ENCODE data around the gene MFSD11.
A peak's percentile ranks its signal among the peaks of the same experiment; 100 is the strongest.
"Not testable (repeated sequence)": the region's sequence is repeated elsewhere in the genome, so short reads cannot be mapped to it uniquely, and the experiment has no call there.

The MFSD11 gene

DNA sequence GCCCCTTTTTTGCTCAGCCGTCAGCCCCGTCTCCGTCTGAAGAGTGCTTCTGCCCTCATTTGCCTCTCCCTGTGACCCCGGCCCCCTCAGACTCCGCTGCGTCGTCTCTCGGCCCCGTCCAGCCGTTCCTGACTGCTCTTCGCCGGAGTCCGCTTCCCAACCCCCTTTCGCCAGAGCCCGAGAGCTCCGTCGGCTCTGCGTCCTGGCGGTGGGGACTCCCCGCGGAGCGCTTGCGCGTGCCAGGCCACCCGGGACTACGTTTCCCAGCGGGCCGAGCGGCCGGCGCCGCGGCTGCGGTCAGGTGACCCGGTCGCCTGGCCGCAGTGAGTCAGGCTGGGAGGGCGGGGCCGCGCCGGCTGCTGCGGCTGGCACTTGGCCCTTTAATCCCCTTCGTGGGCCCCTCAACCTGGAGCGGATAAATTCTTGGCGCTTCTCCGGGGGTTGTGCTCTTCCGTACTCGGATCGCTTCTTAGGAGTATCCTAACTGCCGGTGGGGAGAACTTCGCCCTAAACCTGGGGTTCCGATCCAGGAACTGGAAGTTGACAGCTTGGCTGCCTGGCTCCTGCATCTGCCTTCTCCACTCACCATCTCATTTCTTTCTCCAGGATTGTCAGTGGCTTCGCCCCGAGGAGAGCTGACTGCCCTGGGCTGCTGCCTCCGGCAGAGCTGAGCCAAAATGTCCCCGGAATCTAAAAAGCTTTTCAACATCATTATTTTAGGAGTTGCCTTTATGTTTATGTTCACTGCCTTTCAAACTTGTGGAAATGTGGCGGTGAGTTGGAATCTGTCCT, at the start of gene MFSD11:
TSS of gene MFSD11 (plus strand) at position 444 of the 792 bp plus-strand sequence. CDS start at position 678, 234 bp downstream.
- peak; percentile 98 for DNase-seq

GRCh38 chr17:76688165-76688622, 49.7 kb upstream of the MFSD11 start:
- DNase-seq = no peak

- no peak for DNase-seq
Observed at GRCh38 chr17:76689859-76690258, 48.1 kb upstream of the MFSD11 start.

DNA sequence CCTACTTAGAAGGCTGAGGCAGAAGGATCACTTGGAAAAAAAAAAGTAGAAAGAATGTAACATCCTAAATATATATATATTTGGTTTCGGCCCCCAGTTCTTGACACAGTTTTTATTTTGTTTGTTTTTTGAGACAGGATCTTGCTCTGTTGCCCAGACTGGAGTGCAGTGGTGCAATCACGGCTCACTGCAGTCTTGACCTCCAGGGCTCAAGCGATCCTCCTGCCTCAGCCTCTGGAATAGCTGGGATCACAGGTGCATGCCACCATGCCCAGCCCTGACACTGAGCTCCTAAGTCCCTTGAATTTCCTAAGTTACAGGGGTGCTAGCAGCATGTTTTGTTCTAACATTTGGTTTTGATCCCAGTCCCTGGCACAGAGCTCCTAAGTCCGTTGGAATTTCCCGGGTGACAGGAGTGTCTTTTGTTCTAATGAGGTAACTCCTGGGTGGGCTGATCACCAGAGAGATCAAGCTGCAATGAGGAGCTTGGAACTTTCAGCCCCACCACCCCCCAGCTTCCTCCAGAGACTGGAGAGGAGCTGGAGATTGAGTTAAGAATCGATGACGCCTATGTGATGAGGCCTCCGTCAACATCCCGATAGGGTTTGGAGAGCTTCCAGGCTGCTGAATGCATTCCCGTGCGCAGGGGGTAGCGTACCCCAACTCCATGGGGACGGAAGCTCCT, 47.2 kb upstream of the MFSD11 start:
- no peak for DNase-seq

- peak; percentile 55 for DNase-seq
Observed at GRCh38 chr17:76691379-76692191, 46.3 kb upstream of the MFSD11 start.

DNA sequence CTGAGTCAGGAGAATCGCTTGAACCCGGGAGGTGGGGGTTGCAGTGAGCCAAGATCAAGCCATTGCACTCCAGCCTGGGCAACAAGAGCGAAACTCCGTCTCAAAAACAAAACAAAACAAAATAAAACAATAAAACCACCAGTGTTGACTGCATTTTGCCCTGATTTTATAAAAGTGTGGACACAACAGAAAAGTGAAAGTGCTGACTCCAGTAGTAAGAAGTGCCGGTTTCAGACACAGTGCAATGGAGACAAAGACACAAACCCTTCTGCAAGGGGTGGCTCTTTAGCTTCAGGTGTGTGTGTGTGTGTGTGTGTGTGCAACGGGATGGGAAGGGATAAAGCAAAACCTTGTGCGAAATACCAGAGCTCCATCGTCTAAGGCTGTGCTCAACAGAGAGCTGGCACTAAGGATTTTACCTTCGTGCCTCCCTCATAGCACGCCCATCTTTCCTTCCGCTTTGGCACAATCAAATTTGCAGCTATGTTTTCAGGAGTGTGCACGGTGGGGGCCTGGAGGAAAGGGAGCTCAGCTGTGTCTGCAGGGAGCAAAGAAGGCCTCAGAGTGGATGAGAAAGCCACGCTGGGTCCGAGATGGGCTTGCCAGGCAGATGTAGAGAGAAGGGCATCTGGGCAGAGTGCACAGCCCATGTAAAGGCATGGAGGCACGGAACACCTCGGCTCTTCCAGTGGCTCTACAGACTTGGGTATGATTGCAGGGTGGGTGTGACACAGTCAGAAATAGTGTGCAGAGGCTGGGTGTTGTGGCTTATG, 42.7 kb upstream of the MFSD11 start:
- DNase-seq = no peak

- peak; percentile 36 for DNase-seq
Observed at GRCh38 chr17:76696763-76697701, 40.9 kb upstream of the MFSD11 start.

DNA sequence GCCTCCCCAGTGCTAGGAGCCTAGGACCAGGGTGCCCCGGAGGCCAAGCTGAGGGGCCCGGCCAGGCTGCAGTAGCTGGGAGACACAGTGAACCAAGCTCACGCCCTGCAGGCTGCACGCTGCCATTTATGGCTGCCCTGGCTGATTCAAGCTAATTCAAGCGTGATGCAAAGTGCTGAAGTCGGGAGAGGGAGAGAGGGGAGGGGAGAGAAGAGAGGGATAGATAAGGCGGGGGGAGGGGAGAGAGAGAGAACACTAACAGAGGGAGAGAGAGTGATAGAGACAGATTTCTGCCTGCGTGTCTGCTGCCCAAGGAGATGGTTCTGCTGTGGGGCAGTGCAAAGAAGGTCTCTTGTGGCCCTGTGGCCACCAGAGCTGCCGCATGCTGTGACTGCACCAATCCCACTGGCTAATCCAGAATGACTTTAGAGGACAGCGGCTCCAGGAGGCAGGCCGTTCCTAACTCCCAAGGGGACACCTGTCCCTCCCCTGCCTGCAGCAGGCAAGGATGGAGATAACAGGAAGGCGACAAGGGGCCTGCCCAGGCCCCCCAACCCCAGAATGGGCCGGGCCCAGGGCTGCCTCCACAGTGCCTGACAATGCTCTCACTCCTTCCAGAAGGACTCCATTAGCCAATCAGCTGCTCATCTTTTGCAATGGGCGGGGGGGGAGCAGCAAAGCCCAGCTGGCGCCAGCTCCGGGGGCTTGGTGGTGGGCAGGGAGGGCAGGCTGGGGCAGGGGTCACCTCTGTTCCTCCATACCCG, 40.0 kb upstream of the MFSD11 start:
- peak; percentile 90 for DNase-seq

DNA sequence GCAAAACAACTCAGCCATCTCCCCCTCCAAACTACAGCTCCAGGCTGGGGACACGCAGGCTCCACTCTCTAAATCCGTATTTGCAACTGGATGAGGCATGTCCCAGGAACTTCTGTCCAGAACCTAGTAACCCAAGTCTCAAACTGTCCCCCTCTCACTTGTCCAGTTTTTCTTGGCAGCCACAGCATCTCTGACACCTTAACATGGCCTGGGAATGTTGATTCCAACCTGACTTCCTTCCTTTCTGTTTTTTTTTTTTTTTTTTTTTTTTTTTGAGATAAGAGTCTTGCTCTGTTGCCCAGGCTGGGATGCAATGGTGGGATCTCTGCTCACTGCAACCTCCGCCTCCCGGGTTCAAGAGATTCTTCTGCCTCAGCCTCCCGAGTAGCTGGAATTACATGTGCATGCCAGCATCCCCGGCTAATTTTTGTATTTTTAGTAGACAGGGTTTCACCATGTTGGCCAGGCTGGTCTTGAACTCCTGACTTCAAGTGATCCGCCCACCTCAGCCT, 39.4 kb upstream of the MFSD11 start:
- not testable (repeated sequence) for DNase-seq

DNA sequence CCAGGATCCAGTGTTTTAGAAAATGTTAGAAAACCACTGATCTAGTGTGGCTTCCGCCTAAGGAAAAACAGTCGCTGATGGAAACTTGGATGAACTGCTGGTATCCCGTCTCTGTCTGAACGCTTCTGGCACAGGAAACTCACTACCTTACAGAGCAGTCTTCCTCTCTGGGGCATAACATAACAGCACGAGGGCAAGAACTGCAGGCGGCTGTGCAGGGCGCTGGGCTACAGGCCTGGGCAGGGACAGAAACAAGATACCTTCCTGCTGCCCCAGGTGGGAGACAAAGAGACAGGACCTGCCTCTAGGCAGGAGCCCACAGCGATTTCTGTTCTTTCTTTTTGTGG, 37.7 kb upstream of the MFSD11 start:
- peak; percentile 41 for DNase-seq

GRCh38 chr17:76700617-76701470, 37.1 kb upstream of the MFSD11 start:
- no peak for DNase-seq

DNA sequence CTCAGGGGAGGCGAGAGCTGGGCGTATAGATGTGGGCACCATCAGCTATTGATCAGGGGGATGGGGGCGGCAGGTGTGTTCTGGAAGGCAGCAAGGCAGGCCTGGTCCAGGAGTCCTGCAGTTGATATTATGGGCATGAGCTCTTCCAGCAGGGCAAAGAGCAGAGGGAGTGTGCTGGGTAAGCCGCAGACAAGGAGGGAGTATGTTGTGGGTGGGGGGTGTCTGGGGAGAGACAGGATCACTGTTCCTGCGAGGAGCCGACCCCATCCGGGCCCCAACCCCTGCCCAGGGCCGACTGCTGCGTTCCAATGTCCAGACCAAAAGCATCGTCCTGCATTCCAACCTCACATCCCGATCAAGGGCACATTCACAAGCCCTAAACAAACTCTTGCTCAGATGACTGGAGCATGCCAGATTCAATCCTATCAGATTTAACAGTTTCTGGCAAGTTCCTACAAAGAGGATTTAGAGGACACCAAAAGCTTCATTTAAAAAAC, 36.4 kb upstream of the MFSD11 start:
- no peak for DNase-seq

GRCh38 chr17:76702076-76702475, 35.8 kb upstream of the MFSD11 start:
- no peak for DNase-seq

DNA sequence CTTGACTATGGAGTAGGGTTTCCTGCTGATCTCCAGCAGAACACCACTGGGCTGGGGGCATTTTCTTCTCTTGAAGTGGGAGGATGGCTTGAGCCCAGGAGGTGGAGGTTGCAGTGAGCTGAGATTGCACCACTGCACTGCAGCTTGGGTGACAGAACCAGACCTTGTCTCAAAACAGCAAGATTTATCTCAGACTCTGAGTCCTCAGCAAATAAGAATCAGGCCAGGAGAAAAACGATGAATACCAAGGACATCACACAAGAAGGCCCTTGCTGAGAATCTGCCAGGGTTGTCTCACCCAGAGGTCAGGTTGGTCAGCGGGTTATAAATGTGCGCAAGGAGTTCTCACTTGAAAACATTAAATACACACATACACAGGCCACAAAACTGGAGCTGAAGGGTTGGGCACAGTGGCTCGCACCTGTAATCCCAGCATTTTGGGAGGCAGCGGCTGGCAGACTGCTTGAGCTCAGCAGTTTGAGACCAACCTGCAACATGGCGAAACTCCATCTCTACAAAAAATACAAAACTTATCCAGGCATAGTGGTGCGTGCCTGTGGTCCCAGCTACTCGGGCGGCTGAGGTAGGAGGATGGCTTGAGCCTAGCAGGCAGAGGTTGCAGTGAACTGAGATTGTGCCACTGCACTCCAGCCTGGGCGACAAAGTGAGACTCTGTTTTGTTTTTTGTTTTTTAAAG, 34.8 kb upstream of the MFSD11 start:
- DNase-seq = no peak

GRCh38 chr17:76704805-76705204, 33.1 kb upstream of the MFSD11 start:
- no peak for DNase-seq

DNA sequence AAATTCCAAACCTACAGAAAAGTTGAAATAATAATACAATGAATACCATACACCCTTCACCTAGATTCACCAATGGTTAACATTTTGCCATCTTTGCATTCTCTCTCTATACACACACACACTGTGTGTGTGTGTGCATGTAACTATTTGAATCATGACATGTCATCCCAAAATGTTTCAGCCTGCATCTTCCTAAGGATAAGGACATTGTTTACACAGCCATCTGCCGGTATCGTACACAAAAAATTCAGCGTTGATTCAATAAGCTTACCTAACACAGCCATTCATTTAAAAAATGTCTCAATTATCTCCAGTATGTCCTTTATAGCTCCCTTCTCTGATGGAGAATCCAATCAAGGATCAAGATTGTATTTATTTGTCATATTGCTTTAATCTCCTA, 31.1 kb upstream of the MFSD11 start:
- no peak for DNase-seq

DNA sequence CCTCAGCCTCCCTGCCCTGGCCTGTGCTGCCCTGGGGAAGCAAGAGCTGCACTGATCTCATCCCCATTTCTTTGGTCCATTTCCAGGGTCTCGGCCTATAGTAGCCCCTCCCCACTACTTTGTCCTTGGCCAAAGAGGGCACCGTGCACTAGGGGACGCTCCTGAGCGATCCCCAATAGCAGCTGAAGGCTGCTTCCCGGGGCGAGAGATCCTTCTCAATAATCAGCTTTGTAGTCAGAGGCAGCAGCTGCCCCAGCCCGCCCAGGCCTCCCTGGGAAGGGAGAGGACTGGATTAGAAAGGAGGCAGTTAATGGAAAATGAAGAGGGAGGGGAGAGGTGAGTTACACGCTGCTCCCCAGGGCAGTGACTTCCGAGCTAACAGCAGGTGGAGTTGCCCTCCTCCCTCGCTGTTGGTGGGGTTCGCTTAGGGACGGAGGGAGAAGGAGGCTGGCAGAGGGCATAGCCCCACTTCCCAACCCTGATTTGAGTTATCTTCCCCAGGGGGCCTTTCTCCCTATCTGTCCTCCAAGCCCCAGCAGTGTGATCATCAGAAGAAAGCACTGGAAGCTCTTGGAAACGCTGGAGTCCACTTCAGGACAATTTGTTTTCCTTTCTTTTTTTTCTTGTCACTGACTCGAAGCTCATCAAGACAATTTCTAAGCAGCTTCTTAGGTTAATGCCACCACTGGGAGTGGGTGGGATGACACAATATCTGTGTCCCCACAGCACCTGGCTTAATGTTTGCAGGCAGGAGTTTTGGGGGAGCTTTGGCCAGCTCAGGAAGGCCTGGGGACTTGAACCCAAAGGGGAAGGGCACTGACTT, 29.7 kb upstream of the MFSD11 start:
- DNase-seq = no peak

Measured in NCI-H69 (cell line).